HG03097 (cell line): Measurements from ENCODE around the gene DUOXA2.

Experiments used
- ATAC-seq: cut with Tn5 transposase; IDR thresholded peaks from one replicate; pipeline ENCODE4 v1.9.1; 2021; ENCODE audit not compliant: unreplicated experiment, low FRiP score

Gene DUOXA2

GRCh38 chr15:45116482-45117307 is 2.6 kb downstream of the DUOXA2 start:
- no peak for ATAC-seq

DNA sequence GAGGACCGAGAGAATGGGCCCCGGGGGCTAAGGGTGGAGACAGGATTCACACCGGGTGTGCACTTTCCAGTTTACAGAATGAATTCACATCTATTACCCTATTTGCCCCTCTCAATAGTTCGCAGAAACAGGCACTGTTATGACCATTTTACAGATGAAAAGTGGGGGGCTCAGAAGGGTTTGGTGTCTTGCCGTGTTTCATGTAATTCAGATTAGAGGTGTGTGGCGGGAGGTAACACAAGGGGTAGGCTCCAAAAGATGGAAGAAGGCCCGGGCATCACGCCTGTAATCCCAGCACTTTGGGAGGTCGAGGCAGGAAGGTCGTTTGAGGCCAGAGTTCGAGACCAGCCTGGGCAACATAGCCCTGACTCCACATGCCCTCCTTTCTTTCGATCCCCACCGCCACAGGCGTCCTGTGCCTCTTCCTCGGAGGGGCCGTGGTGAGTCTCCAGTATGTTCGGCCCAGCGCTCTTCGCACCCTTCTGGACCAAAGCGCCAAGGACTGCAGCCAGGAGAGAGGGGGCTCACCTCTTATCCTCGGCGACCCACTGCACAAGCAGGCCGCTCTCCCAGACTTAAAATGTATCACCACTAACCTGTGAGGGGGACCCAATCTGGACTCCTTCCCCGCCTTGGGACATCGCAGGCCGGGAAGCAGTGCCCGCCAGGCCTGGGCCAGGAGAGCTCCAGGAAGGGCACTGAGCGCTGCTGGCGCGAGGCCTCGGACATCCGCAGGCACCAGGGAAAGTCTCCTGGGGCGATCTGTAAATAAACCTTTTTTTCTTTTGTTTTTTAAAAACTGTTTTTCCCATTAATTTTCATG is 3.4 kb downstream of the DUOXA2 start:
- ATAC-seq: no peak

DNA sequence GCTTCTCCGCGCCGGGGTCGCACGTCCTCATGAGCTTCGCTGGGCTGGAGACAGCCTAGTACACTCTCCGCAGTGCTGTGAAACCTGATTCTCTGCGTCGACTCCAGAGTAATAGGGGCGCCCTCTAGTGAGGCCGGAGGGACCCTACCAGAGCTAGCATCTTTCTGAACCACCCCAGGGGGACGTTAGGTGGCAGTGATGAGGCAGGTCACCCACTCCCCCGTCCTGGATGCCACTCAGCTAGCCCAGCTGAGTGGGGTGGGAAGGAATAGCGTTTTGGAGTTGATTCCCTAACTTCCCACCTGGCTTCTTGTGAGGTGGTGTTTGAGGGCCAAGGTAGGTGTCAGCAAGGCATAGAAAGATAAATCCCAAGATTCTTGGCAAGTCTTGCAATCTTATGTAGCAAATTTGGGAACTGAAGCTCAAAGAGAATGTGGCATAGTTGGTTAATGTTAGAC is 4.0 kb downstream of the DUOXA2 start:
- peak; percentile 95 for ATAC-seq

DNA sequence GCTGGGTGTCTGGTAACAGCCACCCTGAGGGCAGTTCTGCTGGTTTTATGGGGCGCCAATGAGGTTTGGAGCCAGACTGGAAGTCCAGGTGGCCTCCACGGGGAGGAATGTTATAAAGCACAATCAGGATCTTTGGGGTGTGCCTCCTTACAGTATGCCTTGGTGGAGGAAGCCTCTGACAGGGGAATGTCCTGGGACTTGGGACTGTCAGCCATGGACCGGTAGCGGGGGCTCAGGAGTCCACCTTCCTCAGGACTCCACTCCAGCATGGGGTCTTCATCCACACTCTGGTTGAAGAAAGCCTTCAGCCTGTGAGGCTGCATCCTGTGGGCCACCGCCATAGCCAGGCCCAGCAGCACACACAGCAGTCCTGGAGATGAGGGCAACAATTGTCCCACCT is 4.9 kb downstream of the DUOXA2 start:
- ATAC-seq: no peak

- no peak for ATAC-seq
Observed at GRCh38 chr15:45120081-45120972, 6.2 kb downstream of the DUOXA2 start.

GRCh38 chr15:45121020-45121419 is 6.9 kb downstream of the DUOXA2 start:
- ATAC-seq: no peak

DNA sequence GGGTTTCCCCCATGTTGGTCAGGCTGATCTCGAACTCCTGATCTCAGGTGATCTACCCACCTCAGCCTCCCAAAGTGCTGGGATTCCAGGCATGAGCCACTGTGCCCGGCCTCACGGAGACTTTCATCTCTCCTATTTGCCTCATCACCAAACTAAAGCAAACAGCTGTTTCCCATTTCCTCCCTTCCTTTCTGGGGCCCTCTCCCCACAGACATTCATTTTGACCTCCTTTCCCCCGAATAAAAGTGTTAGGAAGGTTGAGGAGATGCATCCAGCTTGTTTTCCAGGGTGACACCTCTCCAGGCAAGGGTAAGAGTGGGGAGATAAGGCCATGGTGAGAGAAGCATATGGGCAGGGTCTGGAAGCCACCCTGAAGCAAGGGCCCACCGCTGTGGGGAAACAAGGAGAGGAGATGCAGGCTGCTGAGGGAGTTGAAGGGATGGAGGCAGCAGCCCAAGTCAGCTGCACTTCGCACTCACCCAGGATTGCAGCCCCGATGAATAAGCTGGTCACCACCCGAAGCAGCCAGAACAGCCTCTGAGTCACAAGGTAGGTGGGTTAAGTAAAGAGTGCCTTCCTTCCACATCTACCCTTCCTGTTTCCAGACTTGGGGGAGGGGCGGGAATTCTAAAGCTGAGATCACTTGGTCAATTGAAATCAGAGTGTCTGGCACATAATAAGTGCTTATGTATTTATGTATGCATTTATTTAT is 7.7 kb downstream of the DUOXA2 start:
- no peak for ATAC-seq

DNA sequence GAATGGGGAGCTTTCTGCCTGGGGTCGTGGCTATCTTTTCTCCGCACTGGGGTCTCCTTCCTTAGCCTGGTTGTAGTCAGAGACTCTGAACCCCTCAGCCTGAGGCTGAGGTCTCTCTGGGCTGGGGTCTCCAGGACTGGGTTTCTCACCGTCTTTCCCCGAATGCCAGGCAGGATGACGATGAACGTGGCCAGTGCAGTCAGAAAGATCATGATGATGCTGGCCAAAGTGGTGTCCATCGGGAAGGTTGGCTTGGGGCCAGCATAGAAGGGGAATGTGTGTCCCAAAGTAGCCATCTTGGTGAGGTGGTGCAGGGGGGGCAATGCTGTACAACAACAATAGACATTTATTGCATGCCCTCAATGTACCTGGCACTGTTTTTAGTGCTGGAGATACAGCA is 8.6 kb downstream of the DUOXA2 start:
- ATAC-seq: no peak

- no peak for ATAC-seq
Observed at GRCh38 chr15:45123397-45123796, 9.3 kb downstream of the DUOXA2 start.

DNA sequence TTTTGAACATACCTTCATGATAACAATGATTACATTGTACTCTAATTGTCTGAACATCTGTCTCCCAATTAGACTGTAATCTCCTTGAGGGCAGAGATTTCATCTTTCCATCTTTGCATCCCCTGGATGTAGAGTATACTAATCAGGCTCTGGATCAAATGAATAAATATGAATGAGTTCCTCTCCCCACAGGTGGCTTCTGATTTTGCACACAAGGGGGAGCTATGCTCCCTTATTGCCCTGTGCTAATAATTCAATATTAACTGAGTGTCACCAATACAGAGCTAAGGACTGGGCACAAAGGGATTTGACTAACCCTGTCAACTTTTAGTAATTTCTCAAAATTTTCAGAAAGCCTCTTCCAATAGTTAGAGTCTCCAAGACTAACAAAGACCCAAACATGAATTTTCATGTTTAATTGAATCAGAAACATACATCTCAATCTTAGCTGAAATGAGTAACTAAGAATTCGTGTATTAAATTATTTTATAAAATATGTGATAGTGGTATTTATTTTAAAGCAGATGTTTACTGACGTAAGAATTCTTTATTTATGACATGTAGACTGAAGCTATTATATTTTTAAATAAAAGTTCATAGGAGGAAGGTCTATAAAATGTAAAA is 12.5 kb downstream of the DUOXA2 start:
- ATAC-seq: no peak

DNA sequence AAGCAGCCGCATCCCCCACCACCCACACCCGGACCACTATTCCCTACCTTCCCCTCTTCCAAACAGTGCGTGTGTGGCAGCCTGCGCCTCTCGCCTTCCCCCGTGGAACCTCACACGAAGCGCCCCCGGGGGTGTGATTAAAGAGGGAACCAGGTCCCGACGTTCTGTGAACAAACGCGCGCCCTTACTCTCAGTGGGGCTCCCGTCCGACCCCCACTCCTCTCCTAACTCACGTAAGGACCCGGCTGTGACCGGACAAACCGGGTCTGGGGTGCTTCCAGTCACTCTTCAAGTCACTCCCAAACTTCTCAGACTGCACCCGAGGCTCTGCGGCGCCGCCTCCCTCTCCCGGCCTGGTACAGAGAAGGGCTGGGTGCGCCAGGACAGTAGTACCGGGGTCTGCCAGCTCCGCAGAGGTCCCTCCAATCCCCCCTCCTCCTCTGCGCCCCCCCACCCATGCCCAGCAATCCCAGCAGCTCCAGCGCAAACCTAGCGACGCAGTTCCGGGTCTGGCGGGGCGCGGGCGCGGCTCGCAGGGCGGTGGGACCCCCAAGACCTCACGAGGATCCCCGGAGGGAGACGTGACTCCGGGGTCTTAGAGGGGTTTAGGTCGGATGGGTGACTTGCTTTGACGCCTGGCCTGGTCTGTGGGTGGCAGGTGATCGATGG is 15.0 kb downstream of the DUOXA2 start:
- ATAC-seq: no peak

DNA sequence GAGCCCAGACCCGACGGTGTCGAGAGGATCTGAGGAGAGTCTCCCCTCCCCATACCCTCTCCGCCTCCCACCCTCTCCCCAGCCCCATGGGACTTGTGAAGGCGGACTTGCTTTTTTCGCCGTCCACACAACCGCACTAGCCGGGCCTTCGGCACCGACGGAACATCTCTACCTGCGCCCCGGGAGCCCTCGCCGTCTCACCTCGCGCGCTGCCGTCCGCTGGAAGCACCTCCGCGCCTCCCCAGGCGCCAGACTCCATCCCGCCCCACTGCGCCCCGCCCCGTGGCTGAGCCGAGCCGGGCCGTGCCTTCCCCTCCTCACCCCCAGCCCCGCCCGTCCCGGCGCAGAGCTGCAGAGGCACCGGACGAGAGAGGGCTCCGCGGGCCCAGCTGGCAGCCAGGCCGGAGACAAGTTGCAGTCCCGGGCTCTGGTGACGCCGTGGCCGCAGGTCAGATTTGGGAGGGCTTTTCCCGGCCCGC is 15.6 kb downstream of the DUOXA2 start, which contains the start of the genes DUOX1 and DUOXA1:
TSS of gene DUOX1 (plus strand) at position 344 of the 479 bp plus-strand sequence. CDS start 1,973 bp downstream, outside the sequence.
TSS of gene DUOXA1 (minus strand) at position 229 of the 479 bp plus-strand sequence. CDS start 6,865 bp downstream, outside the sequence.
- ATAC-seq: no peak

GRCh38 chr15:45130291-45131000 is 16.3 kb downstream of the DUOXA2 start:
- no peak for ATAC-seq

- no peak for ATAC-seq
Observed at GRCh38 chr15:45131510-45131909, 17.4 kb downstream of the DUOXA2 start.

GRCh38 chr15:45132844-45133560 is 18.9 kb downstream of the DUOXA2 start:
- no peak for ATAC-seq

DNA sequence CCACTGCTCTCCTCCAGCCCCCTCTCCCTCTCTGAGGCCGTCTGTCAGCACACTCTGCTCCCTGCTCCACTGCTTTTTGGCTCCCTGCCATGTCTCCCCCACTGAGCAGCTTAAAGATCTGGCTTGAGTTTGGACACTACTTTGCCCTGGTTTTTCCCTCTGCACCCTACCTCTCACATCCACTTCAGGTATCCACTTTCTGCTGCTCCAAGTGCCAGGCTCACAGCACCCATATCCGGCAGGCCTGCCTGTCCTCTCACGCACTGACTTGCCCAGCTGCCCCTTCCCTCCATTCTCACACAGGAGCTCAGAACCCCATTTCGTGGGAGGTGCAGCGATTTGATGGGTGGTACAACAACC is 19.4 kb downstream of the DUOXA2 start:
- ATAC-seq: no peak

DNA sequence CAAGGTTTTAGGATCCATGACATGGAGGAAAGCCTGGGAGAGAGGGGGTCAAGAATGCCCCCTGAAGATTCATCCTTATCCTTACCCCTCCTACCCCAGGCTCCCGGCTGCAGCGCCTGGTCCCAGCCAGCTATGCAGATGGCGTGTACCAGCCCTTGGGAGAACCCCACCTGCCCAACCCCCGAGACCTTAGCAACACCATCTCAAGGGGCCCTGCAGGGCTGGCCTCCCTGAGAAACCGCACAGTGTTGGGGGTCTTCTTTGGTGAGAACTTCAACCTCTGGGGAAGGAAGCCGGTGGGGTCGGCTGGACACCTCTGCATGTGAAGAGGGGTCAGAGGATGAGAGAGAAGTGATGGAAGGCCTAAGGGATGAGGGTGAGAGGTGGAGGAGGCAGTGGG is 19.9 kb downstream of the DUOXA2 start:
- ATAC-seq: no peak
